Stimulated activated CD8-positive, alpha-beta memory T cell treated with anti-CD3 and anti-CD28 coated beads, Interleukin-4, amount 100 ng/mL, for 1 hour (primary cell): Measurements from ENCODE around the gene MRRF.
"Not testable (repeated sequence)": the region's sequence is repeated elsewhere in the genome, so short reads cannot be mapped to it uniquely, and the experiment has no call there.

Experiments used
- DNase-seq, 2 donors: peaks; one replicate each; pipeline ENCODE4 v3.0.0-alpha.2; 2020; ENCODE audit warnings: low read depth in 2 of 2, low spot score in 1 of 2

Gene MRRF

DNA sequence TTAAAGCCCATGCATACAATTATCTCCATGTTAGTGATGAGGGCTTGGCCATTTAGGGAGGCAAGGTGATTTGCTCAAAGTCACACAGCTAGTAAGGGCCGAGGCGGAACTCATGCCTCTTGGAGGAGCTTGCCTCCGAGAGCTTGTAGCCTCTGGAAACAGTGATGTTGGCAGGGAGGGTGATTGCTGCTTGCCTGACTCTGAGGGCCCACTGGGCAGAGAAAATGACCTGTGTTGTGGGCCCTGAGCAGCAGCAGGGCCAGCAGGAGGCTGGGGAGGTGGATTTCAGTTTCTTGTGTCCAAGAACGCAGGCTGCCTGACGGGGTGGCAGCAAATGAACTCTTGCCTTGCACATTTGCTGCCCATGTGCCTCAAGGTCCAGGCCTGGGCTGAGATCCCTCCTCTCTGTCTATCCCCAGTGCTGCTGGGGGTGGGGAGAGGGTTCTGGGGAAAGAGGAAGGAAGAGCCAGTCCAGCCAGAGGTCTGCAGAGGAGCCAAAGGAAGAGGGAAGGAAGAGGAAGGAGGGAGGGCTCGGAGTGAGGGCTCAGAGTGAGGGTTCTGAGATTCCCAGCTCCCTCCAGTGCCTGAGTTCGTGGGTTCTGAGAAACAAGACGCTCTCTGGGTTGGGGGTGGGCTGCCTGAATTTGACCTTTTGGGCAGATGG is 90.0 kb downstream of the MRRF start:
- DNase-seq: no peak

DNA sequence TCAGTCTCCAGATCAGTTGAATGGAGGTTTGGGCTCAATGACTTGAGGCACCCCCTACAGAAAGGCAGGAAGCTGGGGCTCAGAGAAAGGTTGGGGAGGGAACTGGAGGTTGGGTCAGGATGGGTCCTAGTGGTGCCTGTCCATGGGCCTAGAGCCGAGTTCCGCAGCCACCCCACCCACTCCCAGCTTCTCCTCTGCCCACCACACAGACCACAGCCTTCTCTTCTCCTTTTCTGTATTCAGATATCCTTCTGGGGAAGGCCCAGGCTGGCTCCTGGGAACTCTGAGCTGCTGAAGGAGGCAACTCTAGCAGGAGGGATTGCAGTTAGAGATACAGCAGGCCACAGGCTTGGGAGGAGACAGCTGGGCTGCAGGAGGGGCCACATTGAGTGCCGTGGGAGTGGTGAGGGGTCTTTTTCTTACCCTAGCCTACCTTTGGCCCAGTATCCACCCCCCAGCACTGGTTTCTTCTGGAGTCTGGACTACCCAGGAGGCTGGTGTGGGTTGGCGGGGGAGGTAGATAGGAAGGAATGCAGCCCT is 90.7 kb downstream of the MRRF start:
- no peak for DNase-seq

DNA sequence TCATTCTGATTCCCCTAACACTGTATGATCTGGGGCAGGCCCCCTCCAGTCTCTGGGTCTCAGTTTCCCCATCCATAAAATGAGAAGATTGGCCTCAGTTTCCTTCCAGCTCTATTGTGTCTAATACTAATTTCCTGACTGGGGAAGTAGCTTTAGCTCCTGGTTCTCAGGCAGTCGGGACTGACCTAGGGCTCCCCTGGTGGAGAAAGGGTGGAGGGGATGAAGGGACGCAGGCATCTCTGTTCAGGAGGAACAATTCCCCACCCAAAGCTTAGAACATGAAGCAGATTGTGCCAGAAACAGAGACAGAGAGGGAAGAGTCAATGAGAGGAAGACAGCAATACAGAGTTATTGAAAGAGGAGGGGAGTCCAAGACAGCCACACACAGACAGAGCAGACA is 91.9 kb downstream of the MRRF start:
- no peak for DNase-seq

DNA sequence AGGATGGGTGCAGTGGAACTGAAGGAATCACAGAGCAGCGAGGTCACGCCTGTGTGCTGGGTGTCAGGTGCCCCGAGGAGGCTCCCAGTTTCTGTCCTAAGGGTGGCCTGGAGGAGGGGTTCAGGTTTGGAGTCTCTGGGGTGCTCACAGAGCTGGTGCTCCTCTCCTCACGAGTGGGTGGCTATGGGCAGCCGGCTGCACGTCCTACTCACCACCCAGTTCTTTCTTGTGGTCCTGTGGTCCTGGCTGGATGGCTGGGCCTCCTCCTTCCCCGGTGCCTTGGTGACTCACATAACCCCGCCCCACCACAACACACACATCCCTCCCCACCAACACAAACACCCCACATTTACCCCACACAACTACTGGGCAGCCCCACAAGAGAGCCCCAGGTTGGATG is 96.2 kb downstream of the MRRF start:
- no peak for DNase-seq

DNA sequence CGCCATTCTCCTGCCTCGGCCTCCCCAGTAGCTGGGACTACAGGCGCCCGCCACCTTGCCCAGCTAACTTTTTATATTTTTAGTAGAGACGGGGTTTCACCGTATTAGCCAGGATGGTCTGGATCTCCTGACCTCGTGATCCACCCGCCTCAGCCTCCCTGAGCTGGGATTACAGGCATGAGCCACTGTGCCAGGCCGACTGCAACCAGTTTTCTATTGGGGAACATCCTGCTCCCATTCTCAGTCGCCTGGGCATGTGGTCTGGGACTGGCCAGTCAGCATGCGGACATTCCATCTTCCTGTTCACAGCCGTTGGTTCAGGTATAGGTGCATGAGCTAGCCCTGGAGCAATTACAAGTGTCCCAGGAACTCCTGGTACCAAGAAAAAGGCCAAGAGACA is 98.4 kb downstream of the MRRF start:
- DNase-seq: not testable (repeated sequence)

DNA sequence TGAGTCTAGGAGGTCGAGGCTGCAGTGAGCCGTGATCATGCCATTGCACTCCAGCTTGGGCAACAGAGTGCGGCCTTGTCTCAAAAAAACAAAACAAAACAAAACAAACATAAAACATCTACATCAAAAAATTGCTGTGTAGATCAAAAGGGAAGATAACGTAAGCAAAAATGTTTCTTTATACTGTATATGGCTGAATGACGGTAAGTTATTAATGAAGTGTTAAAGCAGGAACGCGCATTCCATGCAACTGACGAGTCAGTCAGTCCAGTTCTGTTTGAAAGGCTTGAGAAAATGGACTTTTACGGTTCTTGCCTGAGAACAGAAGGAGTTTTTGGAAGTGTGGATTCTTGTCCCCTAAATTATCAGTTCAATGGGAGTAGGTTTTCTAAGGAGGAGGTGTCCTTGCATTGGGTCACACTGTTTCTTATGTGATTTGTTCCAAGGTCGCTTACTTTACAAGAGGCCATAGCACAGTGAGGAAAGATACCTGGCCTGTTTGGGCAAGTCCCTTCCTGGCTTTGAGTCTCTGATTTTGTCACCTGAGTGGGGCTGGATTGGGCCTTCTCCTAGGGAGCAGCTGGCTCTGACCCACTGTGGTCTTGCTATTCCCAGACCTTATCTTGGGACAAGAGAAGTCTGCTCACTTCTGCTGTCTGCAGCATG is 99.6 kb downstream of the MRRF start:
- no peak for DNase-seq

DNA sequence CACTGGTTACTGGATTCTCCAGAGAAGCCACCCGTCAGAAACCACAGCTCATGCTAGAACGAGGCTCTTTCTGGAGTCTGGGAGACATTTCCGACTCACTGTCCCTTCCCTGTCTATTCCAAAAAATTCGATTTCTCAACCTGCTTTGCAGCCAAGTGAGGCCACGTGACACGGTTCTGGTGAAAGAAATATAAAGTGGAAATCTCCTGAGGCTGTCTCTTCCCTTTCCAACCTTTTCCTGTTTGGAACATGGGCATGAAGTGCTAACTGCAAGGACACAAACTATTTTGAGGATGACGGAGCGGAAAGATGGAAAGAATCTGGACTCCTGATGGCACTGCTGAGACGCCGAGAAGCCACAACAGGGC is 100.1 kb downstream of the MRRF start:
- no peak for DNase-seq

DNA sequence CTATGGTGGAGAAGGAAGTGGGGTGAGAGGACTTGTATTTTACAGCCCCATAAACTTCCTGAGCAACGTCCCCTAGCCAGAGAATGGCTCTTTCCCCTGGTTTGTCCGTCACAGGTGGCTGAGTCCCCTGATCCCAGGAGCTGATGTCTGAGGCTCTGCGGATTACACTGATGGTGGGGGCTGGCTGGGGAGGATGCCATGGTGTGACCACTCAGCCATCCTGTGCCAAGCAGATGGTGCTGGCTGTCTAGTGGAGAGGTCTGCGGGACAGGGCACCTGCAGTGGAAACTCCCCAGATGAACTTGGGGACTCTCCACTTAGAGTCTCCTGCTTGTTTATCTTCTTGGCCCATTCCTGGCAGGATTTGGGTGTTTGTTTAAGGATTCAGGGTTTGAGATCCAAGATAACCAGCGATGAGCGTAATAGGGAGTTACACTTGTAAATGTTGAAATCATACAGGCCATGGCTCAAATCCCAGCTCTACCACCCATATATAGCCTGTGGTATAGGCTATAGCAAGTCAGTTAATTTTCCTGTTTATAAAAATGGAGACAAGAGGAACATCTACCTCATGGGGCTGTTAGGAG is 101.5 kb downstream of the MRRF start:
- DNase-seq: no peak

DNA sequence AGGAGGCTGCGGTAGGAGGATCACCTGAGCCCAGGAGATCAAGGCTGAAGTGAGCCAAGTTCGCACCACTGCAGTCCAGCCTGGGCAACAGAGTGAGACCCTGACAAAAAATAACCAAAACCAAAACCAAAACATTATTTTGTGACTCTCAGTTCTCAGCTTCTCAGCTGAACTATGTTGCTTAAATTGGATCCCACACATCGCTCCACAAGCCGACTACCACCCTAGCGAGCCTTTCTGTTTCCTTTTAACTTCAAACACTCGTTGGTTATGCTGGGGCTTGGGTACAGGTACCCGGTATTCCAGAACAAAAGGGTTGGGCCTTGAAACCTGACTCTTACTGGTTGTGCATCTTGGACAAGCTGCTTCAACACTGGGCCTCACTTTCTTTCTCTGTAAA is 102.4 kb downstream of the MRRF start:
- no peak for DNase-seq

DNA sequence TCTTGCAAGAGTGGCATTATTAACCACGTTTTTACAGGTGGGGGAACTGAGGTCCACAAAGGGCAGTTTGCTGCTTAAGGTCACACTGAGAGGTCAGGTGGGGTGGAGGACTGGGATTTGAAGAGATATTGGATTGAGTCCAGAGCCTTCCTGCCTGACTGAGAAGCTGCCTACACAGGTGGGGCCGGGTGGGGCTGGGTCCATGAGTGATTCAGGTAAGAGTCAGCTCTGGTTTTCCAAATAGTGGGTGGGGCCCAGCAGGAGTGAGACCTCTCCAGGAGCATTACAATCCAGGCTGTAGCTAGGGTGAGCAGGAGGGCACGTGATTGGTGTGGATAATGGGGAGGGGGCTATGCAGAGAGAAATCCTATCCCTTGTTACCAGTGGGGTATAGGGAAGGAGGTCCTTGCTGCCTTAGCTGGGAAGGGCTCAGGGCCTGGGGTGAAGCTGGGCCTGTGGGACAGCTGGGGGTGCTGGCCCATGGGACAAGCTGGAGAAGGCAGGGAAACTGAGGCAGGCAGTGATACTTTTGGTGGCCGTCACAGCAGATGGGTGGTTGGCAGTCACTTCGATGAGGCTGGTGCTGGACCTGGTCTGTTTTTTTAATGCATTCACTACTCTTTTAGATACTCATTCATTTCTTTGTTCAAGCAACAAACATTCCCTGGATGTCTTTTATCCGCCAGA is 103.2 kb downstream of the MRRF start:
- DNase-seq: no peak

DNA sequence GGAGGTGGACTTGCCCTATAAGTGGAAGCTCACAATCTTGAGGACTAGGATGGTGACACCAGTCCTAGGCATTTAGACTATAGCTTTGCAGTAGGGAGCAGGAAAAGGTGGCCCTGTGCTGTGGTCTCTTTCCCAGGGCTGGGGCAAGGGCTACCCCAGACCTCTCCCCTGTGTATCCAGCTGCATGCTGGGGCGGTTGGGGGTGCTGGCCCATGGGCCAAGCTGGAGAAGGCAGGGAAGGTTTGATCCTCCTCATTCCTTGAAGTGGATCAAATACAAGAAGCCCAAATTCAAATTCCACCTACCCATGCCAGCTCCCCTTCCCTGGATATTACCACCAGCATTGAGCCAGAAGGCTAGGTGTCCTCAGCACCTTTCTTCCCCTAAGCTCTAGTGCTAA is 104.0 kb downstream of the MRRF start:
- no peak for DNase-seq

DNA sequence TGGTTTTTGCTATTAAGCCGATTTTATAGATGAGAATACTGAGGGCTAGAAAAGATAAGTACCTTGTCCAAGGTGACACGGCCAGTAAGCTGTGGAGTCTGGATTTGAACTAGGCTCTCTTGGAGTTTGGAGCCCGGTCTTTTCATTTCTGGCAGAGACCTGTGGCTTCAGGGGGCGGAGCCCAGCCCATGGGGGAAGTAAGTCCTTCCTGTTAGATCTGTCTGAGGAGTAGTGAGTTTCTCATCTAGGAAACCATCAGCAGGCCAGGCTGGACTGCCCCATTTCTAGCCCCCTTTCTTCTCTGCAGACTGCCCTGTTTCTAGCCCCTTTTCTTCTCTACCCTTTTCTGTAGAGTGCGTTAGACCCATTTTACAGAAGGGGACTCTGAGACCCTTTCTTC is 105.6 kb downstream of the MRRF start:
- no peak for DNase-seq

DNA sequence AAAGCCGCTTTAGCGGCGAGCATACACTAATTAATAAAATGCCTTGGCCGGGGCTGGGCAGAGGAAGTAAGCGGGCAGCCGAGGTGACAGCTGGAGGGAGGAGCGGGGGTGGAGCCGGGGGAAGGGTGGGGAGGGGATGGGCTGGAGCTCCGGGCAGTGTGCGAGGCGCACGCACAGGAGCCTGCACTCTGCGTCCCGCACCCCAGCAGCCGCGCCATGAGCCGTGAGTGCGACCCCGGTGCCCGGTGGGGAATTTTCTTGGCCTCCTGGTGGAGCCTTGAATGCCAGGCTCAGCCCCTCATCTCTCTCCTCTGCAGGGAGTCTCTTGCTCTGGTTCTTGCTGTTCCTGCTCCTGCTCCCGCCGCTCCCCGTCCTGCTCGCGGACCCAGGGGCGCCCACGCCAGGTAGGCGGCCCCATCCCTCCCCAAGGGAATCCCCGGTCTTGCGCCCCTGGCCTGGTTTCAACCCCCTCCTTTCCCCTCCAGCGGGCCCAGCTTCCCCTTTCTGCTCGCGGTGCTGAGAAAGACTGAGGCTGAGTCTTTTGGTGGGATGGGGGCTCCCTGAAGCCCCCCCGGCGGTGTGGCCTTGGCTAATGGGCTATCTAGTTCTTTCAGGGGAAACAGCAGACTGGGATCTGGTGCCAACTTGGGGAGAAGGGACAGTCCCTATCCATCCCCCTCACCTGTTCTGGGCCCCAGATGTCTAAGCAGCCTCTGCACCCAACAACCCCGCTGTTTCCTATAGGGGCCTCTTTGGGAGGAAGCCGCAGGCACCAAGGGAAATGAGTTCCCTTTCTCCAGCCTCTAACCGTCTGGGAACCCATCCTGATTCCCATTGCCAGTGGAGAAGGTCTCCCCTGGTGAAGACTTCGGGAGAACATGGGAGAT is 106.4 kb downstream of the MRRF start, which contains the start of gene PTGS1:
PTGS1 (plus strand) TSS at position 156 of the 887 bp plus-strand sequence; CDS start at position 217, 61 bp downstream.
- peak in 1 of 2 donors; percentile 3 for DNase-seq

DNA sequence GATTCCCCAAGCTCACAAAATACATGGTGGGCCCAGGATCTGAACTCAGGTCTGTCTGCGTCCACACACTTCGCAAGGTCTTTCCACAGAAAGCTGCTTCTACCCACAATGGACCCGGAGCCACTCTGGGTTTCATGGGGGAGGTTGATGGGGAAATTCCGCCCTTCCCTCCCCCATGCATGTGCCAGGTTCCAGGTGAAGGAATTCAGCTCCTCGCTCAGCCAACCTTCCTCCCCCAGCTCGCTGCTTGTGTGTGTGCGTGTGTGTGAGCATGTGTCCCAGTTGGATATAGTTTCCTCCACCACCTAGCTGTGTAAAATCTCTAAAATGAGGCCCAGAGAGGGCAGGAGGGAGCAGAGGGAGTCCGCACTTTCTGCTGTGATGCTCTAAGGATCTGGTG is 107.2 kb downstream of the MRRF start:
- DNase-seq: no peak

DNA sequence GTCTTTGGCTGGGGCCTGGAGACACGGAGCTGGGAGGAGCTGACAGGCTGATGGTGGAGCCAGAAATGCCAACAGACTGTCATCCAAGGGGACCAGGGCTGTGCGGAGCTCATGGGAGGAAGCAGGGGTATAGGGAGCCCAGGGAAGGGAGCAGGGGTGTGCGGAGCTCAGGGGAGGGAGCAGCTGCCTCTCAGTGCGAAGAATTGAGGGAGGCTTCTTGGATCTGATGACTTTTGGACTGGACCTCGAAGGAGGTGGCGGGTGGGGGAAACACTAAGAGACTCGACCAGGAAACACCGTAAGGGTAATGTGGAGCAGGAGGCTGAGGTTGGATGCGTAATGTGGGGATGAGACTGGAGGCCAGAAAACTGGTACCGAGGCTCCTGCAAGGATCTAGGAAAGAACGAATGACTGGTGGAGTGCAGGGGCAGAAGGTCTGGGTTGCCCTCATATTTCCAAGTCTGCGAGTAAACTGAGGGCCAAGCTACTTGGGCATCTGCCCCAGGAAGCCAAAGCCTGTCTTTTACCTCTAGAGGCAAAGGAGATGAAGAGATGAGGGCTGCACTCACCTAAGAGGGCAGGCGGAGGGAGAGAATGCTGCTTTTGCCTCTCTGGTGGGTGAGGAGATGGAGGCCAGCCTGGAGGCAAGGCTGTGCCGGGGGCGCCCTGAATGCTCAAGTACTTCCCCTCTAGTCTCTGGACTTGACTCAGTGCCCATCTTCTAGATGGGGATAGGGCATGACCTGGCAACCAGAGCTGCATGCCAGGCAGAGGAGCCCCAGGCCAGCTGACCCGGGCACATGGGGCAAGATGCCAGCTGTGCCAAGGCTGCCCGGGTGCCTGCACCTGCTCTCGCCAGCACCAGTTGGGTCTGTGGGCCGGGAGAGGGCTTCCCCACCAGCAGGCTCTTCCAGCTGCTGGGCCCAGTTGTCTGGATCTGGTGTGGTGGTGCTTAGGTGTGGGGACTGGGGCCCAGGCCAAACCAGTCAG is 108.5 kb downstream of the MRRF start:
- no peak for DNase-seq

DNA sequence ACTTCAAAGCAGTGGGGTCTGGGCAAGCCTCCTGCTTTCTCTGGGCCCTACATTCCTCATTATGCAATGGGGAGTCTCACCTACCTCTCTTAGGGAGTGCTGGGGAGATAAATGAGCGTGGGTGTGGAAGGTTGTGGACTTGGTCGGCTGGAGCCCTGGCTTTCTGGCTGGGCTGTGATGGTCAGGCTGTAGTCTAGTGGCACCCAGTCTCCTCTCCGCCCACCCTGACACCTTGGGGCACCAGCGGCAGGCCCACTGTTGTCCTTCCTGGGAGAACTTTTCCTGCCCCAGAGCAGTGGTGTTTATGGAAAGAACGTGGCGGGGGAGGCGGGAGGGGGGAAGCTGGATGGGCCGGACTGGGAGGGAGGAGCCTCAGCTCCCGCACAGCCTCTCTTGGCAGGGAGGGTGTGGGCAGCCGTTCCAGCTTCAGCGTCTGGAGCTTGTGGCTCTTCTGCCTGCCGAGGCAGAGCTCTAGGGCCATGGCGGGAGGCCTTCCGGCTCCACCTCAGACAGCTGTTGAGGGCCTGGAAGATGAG is 110.3 kb downstream of the MRRF start:
- no peak for DNase-seq

DNA sequence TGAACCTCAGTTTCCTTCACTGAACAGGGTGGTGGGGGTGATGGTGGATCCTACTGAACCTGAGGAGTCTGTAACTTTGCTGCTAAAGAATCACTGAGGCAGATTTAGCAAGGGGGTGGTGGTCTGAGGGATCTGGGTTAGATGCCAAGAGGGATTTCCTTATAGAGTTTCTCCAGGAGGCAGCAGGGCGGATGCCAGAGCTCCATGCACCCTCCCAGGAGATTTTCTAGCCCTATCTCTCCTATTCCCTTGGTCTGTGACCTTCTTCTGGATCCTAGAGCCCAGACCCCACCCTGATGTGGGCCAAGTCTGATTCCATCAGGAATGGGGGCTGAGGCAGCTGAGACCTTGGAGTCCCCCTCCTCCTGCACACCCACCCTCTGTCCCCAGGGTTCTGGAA is 112.1 kb downstream of the MRRF start:
- no peak for DNase-seq

DNA sequence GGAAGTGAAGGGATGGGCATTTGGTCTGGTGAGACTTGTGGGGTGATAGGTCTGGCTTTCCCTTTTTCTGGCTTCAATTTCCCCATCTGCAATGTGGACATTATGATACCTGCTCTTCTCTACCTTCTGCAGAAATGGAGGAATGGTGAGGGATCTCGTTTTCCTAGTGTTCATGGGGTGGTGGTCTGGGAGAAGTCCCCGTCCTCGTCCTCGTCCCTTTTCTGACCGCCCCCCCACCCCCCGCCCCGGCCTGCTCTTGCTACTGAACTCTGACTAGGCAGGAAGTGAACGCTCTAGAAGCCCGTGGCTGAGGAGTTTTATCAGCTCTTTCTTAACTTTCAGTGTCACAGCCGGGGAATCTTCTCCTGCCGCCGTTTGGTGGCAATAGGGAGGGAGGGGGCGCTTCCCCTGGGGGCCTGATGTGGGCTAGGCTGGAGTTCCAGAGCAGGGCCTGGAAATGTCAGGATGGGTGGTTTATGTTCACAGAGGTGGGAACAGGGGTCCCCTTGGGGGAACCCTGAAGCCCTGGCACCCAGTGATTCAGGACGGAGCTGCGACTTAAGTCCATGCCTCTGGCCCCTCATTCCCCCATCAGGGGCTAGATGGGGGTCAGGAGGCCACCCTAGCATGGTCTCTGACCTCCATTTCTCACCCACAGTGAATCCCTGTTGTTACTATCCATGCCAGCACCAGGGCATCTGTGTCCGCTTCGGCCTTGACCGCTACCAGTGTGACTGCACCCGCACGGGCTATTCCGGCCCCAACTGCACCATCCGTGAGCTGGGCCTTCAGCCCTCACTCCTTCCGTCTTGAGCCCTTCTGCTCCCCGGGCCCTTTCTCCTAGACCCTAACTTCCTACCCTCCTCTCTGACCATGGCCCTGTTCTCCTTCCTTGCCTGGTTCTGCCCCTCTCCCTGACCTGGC is 112.8 kb downstream of the MRRF start:
- no peak for DNase-seq
